Measurements from ENCODE around the gene TMEM63C. TPM values are rescaled to one million over a fixed set of nuclear protein-coding genes. Genes with fewer than 3 reads are reported as not detected.

The TMEM63C gene
- total RNA-seq, 1 donor from 2014 or later = 0.91 TPM

GRCh38 chr14:77184396-77185092, 2.9 kb downstream of the TMEM63C start:
- TF ChIP-seq CTCF (conservative IDR thresholded peaks at IDR 0.05) = no peak
- no peaks in the 10 kb centered on the region for H3K36me3 Mint-ChIP-seq (ENCODE audit: low read depth)
- H3K27ac Mint-ChIP-seq (ENCODE audit: unreplicated experiment) = no peak overlapping the region
- H3K9me3 Mint-ChIP-seq = no peaks in the 10 kb centered on the region
- peaks cover 22% of the 10 kb centered on the region for H3K27me3 Mint-ChIP-seq (ENCODE audit: low read depth)
- H3K4me1 Mint-ChIP-seq = peaks cover 13% of the 10 kb centered on the region
- H3K4me3 Mint-ChIP-seq = no peak overlapping the region
- no peak for DNase-seq (ENCODE audit: low read depth, low spot score)

GRCh38 chr14:77185093-77185465, 3.5 kb downstream of the TMEM63C start:
- H3K4me1 Mint-ChIP-seq = peaks cover 9% of the 10 kb centered on the region
- DNase-seq (ENCODE audit: low read depth, low spot score) = no peak
- no peak overlapping the region for H3K4me3 Mint-ChIP-seq
- TF ChIP-seq CTCF (conservative IDR thresholded peaks at IDR 0.05) = no peak
- H3K36me3 Mint-ChIP-seq (ENCODE audit: low read depth) = no peaks in the 10 kb centered on the region
- H3K27ac Mint-ChIP-seq (ENCODE audit: unreplicated experiment) = no peak overlapping the region
- H3K9me3 Mint-ChIP-seq = no peaks in the 10 kb centered on the region
- peaks cover 20% of the 10 kb centered on the region for H3K27me3 Mint-ChIP-seq (ENCODE audit: low read depth)

- Mint-ChIP-seq H3K4me1 (peaks cover 5% of the 10 kb centered on the region), H3K36me3 (ENCODE audit: low read depth) (no peaks in the 10 kb centered on the region), H3K27ac (ENCODE audit: unreplicated experiment) (peak overlapping the region; percentile 35), H3K4me3 (no peak overlapping the region), H3K27me3 (ENCODE audit: low read depth) (peaks cover 16% of the 10 kb centered on the region), H3K9me3 (no peaks in the 10 kb centered on the region)
- no peak for TF ChIP-seq CTCF (conservative IDR thresholded peaks at IDR 0.05)
- no peak for DNase-seq (ENCODE audit: low read depth, low spot score)
Observed at GRCh38 chr14:77186911-77187648, 5.5 kb downstream of the TMEM63C start.

GRCh38 chr14:77187649-77188012, 6.0 kb downstream of the TMEM63C start:
- peaks cover 20% of the 10 kb centered on the region for H3K27me3 Mint-ChIP-seq (ENCODE audit: low read depth)
- H3K4me3 Mint-ChIP-seq = no peak overlapping the region
- H3K36me3 Mint-ChIP-seq (ENCODE audit: low read depth) = no peaks in the 10 kb centered on the region
- H3K9me3 Mint-ChIP-seq = no peaks in the 10 kb centered on the region
- DNase-seq (ENCODE audit: low read depth, low spot score) = no peak
- TF ChIP-seq CTCF (conservative IDR thresholded peaks at IDR 0.05) = no peak
- H3K27ac Mint-ChIP-seq (ENCODE audit: unreplicated experiment) = no peak overlapping the region
- peaks cover 3% of the 10 kb centered on the region for H3K4me1 Mint-ChIP-seq

GRCh38 chr14:77189479-77189878, 7.9 kb downstream of the TMEM63C start:
- no peak for TF ChIP-seq CTCF (conservative IDR thresholded peaks at IDR 0.05)
- Mint-ChIP-seq H3K27ac (ENCODE audit: unreplicated experiment) (no peak overlapping the region), H3K4me1 (no peaks in the 10 kb centered on the region), H3K4me3 (no peak overlapping the region), H3K36me3 (ENCODE audit: low read depth) (no peaks in the 10 kb centered on the region), H3K27me3 (ENCODE audit: low read depth) (peaks cover 23% of the 10 kb centered on the region), H3K9me3 (no peaks in the 10 kb centered on the region)
- DNase-seq (ENCODE audit: low read depth, low spot score) = no peak
